GM19452 (cell line): ENCODE results near the gene SLC25A13.

Experiments used
- ATAC-seq: cut with Tn5 transposase; IDR thresholded peaks from one replicate; pipeline ENCODE4 v1.9.1; 2021; ENCODE audit not compliant: unreplicated experiment

The SLC25A13 gene

DNA sequence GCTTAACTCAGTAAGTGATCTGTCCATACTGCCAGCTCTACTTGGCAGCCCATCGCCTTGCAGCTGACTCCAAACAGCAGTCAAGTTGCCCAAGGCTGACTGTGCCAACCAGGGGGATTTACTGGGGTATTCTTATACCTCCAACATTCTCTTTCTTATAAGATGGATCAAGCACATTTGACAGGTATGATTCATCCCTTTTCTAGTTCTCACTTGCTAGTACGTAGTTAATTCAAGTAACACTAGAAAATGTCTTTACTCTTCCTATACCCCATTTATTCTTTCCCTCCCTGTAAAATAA lies 77.0 kb downstream of the SLC25A13 start:
- no peak for ATAC-seq

DNA sequence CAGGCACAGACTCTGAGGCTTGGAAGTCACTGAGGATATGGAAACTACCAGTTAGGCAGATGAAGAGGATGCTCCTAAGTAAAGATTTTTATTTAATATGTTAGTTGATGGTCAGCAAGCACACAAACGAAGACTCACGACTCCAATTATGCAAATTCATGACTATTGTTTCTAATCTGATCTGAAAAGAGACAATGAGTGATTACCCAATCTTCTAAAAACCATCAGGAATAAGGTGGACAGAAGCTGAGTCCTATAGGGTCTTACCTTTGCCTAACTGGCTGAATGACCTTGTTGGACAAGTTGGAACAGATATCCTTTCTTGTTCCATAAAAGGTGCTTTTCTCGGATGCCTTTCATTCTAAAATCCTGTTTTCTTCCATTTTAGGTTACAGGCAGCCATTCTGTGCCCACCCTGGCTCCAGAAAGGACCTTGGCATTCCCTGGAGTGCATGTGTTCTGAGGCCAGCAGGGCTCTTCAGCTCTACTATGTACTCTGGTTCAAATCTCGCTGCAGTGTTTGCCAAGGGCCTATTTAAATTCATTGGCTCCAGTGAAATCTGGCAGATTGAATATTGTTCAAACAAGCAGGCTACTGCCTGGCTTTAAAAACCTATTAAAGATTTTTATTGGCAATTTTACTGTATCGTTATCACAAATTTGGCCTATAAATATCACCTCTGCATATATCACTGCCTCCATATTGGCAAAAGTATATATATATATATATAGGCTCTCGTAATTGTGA lies 77.5 kb downstream of the SLC25A13 start:
- ATAC-seq, result no peak

DNA sequence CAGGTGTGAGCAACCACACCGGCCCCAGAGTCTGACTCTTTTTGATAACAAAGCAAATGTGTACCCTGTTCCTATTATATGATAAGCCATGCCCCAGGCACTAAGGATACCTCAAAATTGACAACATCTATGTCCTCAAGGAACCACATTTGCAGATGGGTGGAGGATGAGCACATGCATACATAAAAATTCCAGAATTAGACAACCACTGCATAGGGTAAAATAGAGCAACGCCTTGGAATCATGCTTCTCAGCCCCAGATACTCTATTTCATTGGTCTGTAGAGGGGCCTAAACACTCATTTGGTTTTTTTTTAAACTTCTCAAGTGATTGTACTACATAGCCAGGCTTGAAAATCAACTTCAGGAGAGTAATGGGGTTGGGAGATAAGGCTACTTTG lies 78.7 kb downstream of the SLC25A13 start:
- ATAC-seq, result no peak

DNA sequence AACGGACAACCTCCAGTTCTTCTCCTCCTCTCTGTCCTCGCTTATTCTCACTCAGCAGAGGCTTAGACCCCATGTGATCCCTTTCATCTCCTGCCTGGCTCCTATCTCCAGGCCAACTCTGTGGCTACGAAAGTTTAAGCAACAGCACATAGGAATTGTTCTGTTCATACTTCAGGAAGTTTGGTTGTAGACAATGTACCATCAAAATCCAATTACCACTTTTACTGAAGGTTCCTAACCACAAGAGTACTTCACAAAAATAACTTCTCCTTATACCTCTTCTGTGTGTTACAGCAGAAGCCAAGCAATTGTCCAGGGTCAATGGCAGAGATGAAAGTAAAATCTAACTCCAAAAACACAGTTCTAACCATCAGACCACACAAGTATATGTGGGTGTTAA lies 80.0 kb downstream of the SLC25A13 start:
- ATAC-seq, result no peak

DNA sequence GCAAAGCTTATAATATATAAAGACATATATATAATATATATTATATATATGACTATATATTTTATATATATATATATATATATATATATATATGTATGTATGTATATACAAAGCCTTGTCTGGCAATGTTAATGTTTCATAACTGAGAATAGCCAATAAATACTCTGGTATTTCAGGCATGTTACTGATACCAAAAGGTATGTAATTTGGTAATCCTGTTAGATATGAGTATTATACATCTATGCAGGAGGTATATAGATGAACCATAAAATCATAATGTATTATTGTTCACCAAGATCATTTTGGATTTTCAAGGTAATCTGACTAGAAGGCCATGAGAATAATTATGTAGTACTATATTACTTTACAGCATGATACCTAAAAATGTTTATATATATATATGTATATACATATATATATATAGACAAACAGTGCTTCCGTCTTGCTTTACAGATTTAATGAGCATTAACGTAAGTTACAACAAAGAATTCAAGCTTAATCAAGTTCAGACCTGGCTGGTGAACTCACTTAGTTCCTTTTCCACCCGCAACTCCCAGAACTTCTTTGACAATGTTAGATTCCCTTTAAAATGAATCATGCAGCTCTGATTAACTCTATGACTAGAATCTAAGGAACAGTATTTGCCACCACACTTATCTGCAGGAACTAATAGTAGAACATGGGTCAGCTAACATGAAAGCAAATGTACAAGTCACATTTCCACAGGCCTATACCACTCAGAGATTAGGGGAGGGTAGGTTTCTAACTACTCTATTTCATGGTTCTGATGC lies 82.7 kb downstream of the SLC25A13 start:
- ATAC-seq, result no peak

DNA sequence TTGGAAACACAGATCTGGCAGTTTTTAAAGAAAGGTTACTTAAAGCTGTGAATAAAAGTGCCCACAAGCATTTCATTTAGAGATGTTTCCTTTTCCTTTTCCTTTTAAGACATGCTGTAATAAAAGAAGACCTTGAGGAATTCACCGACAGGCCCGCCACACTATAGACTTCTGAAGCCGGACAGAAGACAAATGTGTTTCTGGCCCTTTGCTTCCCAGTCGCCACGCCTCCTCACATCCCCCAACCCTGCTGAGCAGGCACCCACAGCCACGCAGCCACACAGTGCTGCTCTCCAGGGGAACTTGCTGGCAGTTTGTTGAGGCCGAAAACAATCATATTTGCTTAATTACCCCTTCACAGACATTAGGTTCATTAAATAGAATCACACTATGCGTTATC lies 83.4 kb downstream of the SLC25A13 start:
- ATAC-seq, result no peak

DNA sequence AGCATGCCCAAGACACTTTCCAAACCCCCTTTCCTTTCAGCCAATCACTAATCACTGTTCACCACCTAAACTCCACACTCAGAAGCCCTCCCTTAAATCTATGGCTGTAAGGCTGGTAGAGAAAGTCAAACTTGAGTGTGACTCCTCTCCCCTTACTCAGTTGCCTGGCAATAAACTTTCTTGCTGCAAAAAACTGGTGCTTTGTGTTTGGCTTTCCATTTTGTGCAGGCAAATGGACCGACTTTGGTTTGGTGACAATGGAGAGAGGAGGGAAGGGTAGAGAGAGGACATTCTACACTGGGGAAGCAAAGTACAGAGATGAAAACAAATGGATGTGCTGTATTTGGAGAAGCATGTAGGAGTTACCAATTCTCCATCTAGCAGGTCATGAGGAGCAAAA lies 84.9 kb downstream of the SLC25A13 start:
- no peak for ATAC-seq

DNA sequence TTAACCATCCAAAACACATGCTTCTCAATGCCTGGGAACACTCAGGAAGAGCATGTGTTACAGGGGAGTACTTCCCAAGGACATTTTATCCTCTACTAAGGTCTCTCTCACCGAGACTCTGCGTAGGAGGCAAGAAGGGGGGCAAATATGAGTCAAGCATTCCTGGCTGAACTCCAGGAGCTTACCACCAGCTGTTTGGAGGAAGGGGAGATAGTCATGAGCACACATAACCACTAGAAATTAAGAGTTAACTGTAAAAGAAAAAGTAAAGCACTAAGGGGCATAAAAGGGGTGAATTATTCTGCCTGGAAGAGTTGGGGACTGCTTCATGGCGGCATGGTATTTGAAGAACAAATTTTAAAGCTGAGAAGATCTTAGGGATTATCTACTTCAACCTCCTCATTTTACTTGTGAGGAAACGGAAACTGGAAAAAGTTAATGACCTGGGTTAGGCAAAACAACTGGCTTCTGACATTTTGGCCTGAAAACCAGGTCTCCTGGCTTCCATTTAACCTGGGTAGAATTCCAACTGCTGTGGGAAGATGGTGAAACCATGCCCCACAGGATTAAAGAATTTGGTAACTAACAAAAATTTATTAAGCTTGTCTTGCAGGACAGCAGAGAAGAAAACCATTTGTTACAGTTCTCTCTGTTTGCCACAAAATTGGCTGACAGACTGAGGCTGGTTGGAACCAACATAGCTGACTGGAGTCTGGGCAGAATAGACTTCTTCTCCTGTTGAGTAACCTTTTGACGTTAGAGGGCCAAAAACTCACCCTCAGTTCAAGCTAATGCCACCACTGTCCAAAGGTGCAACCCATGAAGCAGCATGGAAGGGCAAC lies 85.5 kb downstream of the SLC25A13 start:
- no peak for ATAC-seq

DNA sequence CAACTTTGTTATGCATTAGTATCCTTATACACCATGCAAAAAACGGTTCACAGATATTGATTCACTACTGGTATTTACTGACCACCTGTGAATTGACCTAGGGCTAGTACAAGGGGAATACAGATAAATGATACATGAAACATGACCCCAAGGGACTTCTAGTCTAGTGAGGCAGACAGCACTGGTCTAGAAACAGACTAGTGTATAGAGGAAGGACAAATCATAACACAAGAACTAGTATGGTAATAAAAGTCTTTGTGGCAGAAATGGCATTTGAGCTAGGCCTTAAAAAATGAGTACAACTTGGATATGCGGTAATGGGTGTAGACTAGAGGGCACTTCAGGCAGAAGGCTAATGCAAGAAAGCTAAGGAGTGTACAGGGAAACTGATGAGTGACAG lies 86.6 kb downstream of the SLC25A13 start:
- peak; percentile 48 for ATAC-seq

DNA sequence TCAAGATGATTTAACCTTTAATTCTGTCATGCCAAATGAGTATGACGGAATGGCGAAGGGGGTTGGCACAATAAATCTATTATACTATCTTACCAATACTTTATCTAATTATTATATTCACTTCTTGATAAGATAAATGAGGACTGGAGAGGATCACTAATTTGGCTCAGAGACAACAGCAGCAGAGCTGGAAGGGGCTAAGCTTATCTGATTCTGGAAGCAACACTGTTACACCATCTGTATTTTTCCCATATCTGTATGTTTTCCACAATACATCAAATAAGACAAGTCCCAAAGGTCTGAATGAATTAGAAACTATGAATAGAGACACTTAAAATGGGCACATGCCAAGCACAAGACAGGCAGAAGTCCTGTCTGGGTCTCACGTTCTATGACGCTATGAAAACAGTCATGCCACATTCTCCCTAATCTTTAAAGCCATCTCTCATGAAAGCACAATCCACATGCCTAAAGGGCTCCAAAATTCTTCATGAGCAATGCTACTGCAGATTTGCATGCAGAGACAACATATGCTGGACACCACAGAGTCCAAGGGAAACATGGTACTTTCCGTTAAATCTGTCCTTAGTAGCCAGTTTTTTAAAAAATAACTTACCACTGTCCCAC lies 88.3 kb downstream of the SLC25A13 start:
- no peak for ATAC-seq

DNA sequence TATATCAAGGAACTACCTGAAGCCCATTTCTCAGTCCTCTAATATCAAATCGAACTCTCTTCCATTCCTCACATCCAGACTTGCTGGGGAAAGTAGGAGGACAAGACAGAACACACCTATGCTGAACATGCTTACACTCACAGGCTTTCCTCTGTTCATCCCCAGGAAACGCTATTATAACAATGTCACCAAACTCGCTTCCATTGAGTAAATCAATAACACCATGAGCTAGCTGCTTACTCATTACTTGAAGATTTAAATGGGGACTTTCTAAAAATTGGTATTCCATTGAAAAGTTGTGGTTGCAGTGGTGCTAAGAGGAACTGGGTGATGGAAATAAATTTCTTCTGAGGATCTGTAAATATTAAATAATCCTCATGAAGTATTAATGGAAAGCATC lies 88.8 kb downstream of the SLC25A13 start:
- no peak for ATAC-seq

DNA sequence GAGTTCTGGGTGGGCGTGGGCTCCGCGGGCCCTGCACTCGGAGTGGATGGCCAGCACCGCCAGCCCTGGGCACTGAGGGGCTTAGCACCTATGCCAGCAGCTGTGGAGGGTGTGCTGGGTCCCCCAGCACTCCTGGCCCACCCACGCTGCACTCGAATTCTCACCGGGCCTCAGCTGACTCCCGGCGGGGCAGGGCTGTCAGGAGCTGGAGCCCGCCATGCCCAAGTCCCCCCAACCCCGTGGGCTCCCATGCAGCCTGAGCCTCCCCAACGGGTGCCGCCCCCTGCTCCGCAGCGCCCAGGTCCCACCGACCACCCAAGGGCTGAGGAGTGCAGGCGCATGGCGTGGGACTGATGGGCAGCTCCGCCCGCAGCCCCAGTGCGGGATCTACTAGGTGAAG lies 93.1 kb downstream of the SLC25A13 start:
- ATAC-seq, result no peak

DNA sequence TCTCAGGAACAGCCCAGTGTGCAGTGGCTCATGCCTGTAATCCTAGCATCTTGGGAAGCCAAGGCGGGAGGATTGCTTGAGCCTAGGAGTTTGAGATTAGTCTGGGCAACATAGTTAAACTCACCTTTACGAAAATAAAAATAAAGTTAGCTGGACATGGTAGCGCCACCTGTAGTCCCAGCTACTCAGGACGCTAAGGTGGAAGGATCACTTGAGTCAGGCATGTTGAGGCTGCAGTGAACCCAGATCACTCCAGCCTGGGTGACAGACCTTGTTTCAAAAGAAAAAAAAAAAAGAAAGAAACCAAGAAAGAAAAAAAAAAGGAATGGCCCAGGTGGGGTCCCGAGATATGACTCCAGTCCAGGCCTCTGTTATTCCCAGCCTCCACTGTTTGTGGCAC lies 96.6 kb downstream of the SLC25A13 start:
- no peak for ATAC-seq

DNA sequence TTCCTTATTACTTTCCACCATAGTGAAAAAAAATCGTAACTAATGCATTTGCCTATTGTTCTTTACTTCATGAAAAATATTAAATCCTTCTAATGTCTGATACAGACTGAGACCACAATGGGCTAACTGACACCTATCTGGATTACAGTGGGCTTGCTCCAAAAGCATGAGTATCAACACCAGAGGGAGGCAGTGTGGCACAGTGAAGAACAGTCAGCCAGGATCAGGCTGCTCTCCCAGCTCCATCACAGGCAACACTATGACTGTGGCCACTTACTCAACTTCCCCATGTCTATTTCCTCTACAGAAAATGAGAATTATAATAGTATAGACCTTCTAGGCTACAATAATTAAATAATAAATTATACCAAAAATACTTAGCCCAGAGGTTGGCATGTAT lies 97.2 kb downstream of the SLC25A13 start:
- ATAC-seq, result no peak

DNA sequence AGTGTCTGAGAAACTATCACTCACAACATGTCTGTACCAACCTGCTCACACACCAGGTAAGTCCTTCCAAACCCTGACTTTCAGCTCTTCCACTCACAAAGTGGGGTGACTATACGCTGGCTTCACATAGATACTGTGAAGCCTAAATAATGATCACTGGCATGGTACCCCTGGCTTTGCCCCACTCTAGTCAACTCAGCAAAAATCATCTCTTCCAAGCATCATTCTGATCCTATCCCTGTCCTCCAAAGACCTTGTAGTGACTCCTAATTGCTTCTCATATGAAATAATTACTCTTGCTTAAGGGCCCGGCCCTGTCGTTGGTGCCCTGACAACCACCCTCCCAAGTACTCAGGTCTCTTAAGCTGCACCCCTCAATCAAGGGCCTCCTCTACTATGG lies 97.8 kb downstream of the SLC25A13 start:
- ATAC-seq, result no peak

DNA sequence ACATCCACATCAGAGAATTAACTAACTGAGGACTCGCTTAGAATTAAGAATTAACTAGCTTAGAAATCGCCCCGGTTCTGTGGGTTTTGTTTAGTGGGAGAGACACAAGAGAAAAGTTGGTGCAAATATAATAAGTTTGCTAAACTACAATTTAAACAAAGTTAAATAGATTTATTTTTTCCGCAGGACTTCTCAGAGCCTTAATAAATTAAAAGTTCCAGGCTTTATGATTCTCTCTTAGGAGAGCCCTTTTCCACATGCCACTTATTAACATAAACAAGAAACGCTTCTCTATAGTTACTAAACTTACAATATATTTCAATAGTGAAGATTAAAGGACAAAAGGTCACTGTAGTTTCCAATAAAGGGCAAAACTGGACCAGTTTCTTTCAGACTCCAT lies 100.0 kb downstream of the SLC25A13 start:
- ATAC-seq, result no peak

DNA sequence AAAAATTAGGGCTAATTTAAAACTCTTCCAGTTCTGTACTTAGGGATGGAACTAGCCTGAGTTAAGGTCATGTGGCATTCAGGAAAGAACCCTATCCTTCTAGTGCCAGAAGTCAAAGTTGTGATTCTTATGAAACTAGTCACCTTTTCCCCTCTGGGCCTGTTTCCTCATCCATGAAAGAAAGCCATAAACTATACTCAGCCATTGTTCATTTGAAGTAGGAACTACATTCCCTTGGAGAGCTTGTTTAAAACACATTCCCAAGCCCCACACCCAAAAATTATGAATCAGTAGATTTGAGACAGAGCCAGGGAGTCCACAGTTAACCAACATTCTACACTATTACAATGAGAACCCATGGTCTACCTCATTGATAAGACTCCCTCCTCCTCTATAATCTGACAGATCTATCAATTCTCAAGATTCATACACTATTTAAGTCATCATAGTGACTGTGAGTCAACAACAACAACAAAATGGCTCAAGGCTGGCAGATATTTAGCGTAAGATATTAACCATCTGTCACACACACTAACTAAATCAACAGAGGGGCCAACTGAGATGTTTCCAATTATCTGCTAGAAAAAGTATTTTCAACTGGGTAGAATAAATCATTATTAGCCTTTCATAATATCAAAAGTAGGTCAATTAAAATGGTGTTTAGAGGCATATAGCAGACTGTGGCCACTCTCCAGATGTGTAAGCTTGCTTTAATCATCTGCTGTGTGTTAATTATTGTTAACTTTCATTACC lies 102.3 kb downstream of the SLC25A13 start:
- no peak for ATAC-seq

DNA sequence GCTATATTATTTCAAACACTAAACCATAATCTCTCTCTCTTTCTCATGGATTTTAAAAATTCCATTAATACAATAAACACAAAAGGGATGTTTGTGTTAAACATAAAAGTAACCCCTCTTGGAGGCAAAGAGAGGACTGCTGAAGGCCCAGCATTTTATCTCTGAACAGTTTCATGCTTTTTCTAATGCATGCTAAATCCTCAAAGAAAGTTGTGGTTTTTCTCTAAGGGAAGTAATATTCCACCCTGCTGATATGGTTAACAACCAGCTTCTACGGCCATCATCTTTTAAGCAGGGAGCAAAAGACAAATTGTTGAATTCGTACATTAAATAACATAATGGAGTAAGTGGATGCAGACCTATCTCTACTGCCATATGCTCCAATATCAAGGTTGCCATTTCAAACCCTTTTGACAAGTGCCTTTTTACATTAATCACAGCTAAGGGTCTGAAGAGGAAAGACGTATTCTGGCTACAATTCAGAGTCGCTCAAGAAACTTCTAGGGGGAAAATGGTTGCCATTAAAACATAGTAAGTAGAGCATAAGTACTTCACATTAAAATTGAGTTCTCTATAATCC lies 103.1 kb downstream of the SLC25A13 start:
- no peak for ATAC-seq

DNA sequence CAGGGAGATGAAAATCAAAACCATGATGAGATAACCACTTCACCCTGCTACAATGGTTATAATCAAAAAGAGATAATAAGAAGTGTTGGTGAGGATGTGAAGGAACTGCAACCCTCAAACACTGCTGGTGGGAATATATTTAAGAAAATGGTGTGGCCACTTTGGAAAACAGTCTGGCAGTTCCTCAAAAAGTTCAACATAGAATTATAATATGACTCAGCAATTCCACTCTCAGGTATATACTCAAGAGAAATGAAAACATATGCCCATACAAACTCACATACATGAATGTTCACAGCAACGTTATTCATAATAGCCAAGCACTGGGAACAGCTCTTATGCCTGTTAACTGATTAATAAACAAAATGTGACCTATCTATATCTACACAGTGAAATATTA lies 104.8 kb downstream of the SLC25A13 start:
- ATAC-seq, result no peak

DNA sequence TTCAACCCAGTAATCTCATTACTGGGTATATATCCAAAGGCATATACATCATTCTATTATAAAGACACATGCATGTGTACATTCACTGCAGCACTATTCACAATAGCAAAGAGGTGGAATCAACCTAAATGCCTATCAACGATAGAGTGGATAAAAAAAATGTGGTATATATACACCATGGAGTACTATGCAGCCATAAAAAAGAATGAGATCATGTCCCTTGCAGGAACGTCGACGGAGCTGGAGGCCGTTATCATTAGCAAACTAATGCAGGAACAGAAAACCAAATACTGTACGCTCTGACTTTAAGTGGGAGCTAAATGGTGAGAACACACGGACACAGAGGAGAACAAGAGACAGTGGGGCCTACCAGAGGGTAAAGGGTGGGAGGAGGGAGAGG lies 105.5 kb downstream of the SLC25A13 start:
- no peak for ATAC-seq
